HepG2 (cell line): ENCODE measurements around the gene ACSBG1. TPM values are rescaled to one million over a fixed set of nuclear protein-coding genes. Genes with fewer than 3 reads are reported as not detected.

Source experiments
- ATAC-seq: fragments of 200-7000 bp; cut with Tn5 transposase; 3 replicates; pipeline ENCODE4 v1.9.1; 2020; ENCODE audit warnings: mild to moderate bottlenecking, moderate library complexity
- BruUV-seq: library from RNA; stranded (reverse); fragments of 400-500 nt; replicated peaks from 2 replicates; lab custom pipeline; 2021; lab: Mats Ljungman, UMichigan
- CTCF ChIA-PET: fragments of 300-600 bp; formaldehyde crosslinking; extraction: SDS; loops from one replicate; lab custom pipeline; 2021; ENCODE audit warnings: low total read pairs, inconsistent platforms, low intra/inter-chr PET ratio; lab: Yijun Ruan, JAX
- POLR2A ChIA-PET: fragments of 350-600 bp; sonication (Branson Sonifier 250); formaldehyde crosslinking; loops from one replicate; lab custom pipeline; 2020; ENCODE audit warnings: antibody characterized with exemption, inconsistent platforms; lab: Yijun Ruan, JAX
- DNase-seq: peaks from one replicate; pipeline ENCODE4 v3.0.0-alpha.2; 2015; ENCODE audit warnings: low spot score
- FAIRE-seq: peaks from 3 replicates; lab custom pipeline; 2011; peaks lifted over from hg19 to GRCh38; lab: Jason Lieb, UNC
- H2AFZ ChIP-seq: one replicate; pipeline ENCODE4 v1.6.1; 2011; ENCODE audit warnings: low read length, inconsistent platforms
- H3K27ac ChIP-seq: fragments of 300-600 bp; 3 replicates; pipeline ENCODE4 v1.8.0; 2011; ENCODE audit warnings: mixed run types, mild to moderate bottlenecking, mixed read lengths, low read length, inconsistent platforms; ENCODE audit not compliant: insufficient read depth; ENCODE audit errors: extremely low read length
- H3K27me3 ChIP-seq, 2 experiments: fragments of 200-600 bp in 1 of 2; 2 replicates in 1 of 2; 3 replicates in 1 of 2; pipeline versions ENCODE4 v1.6.0 to v1.8.0; 2011; ENCODE audit warnings: low read length in 2 of 2, mild to moderate bottlenecking in 2 of 2, moderate library complexity in 2 of 2, inconsistent platforms in 1 of 2; ENCODE audit not compliant: insufficient read depth in 2 of 2, control insufficient read depth in 1 of 2
- H3K36me3 ChIP-seq, 2 experiments: fragments of 200-600 bp in 1 of 2; replicated peaks in 1 of 2; 2 replicates in 1 of 2; 3 replicates in 1 of 2; pipeline versions ENCODE4 v1.5.1 to v1.8.0; 2011; ENCODE audit warnings: low read length in 2 of 2, inconsistent platforms in 1 of 2; ENCODE audit not compliant: insufficient read depth in 2 of 2, control insufficient read depth in 1 of 2
- H3K4me1 ChIP-seq: 2 replicates; pipeline ENCODE4 v1.5.1; 2012; ENCODE audit warnings: low read length, inconsistent platforms; ENCODE audit not compliant: insufficient read depth
- H3K4me2 ChIP-seq: 2 replicates; pipeline ENCODE4 v1.6.0; 2011; ENCODE audit warnings: low read depth, low read length, inconsistent platforms
- H3K4me3 ChIP-seq, 3 experiments: fragments of 200-600 bp in 1 of 3; sonication (generic), shearing (Covaris generic) in 1 of 3; replicated peaks in 1 of 3; 2 replicates each; pipeline ENCODE4 v1.5.1; 2011 to 2016; ENCODE audit warnings: low read length in 3 of 3, inconsistent platforms in 2 of 3, low read depth in 2 of 3, mild to moderate bottlenecking in 2 of 3, control low read depth in 1 of 3, mixed read lengths in 1 of 3; ENCODE audit not compliant: insufficient read depth in 1 of 3
- H3K79me2 ChIP-seq: one replicate; pipeline ENCODE4 v1.6.1; 2011; ENCODE audit warnings: low read length, inconsistent platforms; ENCODE audit not compliant: insufficient read depth
- H3K9ac ChIP-seq: 2 replicates; pipeline ENCODE4 v1.6.0; 2011; ENCODE audit warnings: mild to moderate bottlenecking, low read depth, low read length, inconsistent platforms; ENCODE audit not compliant: insufficient read depth
- H3K9me3 ChIP-seq: 2 replicates; pipeline ENCODE4 v1.5.1; 2012; ENCODE audit warnings: mild to moderate bottlenecking, low read length
- H4K20me1 ChIP-seq: 2 replicates; pipeline ENCODE4 v1.6.0; 2011; ENCODE audit warnings: inconsistent platforms, mild to moderate bottlenecking, low read length, moderate library complexity; ENCODE audit not compliant: insufficient read depth
- MTF2 ChIP-seq: sonication (generic); formaldehyde crosslinking; IDR thresholded peaks from 2 replicates; pipeline ENCODE4 v1.5.0; 2020; ENCODE audit warnings: missing genetic modification reagents, borderline replicate concordance
- NFYC ChIP-seq: IDR thresholded peaks from 2 replicates; pipeline ENCODE4 v1.6.1; 2016; ENCODE audit warnings: missing genetic modification reagents, missing compliant biosample characterization
- NR2F1 ChIP-seq, 2 experiments: fragments of 450-650 bp in 1 of 2; formaldehyde crosslinking in 1 of 2; IDR thresholded peaks; 2 replicates each; pipeline versions ENCODE4 v1.5.0 to v1.6.1; 2016 to 2020; ENCODE audit warnings: mild to moderate bottlenecking in 1 of 2, missing compliant biosample characterization in 1 of 2, missing genetic modification reagents in 1 of 2, moderate library complexity in 1 of 2
- PRPF4 ChIP-seq: fragments of 200-400 bp; formaldehyde crosslinking; IDR thresholded peaks from 2 replicates; pipeline ENCODE4 v1.6.1; 2016; ENCODE audit warnings: low read length, low read depth; ENCODE audit not compliant: poor library complexity, severe bottlenecking
- ZNF713 ChIP-seq: sonication (generic); formaldehyde crosslinking; IDR thresholded peaks from 2 replicates; pipeline ENCODE4 v1.4.0; 2020; ENCODE audit warnings: mild to moderate bottlenecking, missing genetic modification reagents
- ZNF891 ChIP-seq: sonication (generic); formaldehyde crosslinking; IDR thresholded peaks from 2 replicates; pipeline ENCODE4 v1.5.0; 2020; ENCODE audit warnings: mild to moderate bottlenecking, missing genetic modification reagents
- in situ Hi-C: cut with HindIII; loops from 2 replicates; pipeline ENCODE4 v1.10.0; 2017; ENCODE audit warnings: low pct_unique_long_range_greater_than_20kb; ENCODE audit not compliant: extremely low pct_ligation_motif_present
- intact Hi-C: fragments of 100-400 bp; cut with micrococcal nuclease; formaldehyde crosslinking; loops from one replicate; pipeline ENCODE4 v1.10.0; 2022; ENCODE audit not compliant: unreplicated experiment
- polyA plus RNA-seq, 8 experiments: library from polyadenylated mRNA; depleted of rRNA in 3 of 8; stranded (reverse) in 7 of 8; unstranded in 1 of 8; fragments of >200 nt; fragmentation: Illumina TruSeq in 4 of 8; extraction: Trizol in 4 of 8; gene quantifications; 2 replicates each; pipeline versions ENCODE4 v1.2.1 to v1.2.3, GENCODE V29; 2011 to 2016; ENCODE audit warnings: low read depth in 4 of 8, missing spikeins in 1 of 8, mixed read lengths in 1 of 8; ENCODE audit not compliant: insufficient read depth in 1 of 8
- total RNA-seq, 5 experiments: library from RNA; depleted of rRNA; stranded (reverse); fragments of >200 nt; fragmentation: Illumina TruSeq; extraction: Trizol; gene quantifications; 2 replicates each; pipeline ENCODE4 v1.2.3, GENCODE V29; 2016; ENCODE audit warnings: low read depth in 1 of 5
- TF ChIP-seq, protein P1 (sequence below): IDR thresholded peaks from 2 replicates; pipeline ENCODE4 v1.6.1; 2016; ENCODE audit warnings: control low read depth
- TF ChIP-seq, protein P2 (sequence below): sonication (generic); formaldehyde crosslinking; IDR thresholded peaks from 2 replicates; pipeline ENCODE4 v1.4.0; 2020; ENCODE audit warnings: missing genetic modification reagents; ENCODE audit errors: not compliant biosample characterization
- TF ChIP-seq, protein P3 (sequence below): sonication (generic); formaldehyde crosslinking; IDR thresholded peaks from 2 replicates; pipeline ENCODE4 v1.8.0; 2022; ENCODE audit warnings: missing genetic modification reagents, mild to moderate bottlenecking, moderate library complexity, borderline replicate concordance

Gene ACSBG1
- total and polyA plus RNA-seq, 2 of the 13 experiments (the other 11 are each of a cell fraction or from before 2014, with no cell fraction given): 0.35 to 0.81 TPM

DNA sequence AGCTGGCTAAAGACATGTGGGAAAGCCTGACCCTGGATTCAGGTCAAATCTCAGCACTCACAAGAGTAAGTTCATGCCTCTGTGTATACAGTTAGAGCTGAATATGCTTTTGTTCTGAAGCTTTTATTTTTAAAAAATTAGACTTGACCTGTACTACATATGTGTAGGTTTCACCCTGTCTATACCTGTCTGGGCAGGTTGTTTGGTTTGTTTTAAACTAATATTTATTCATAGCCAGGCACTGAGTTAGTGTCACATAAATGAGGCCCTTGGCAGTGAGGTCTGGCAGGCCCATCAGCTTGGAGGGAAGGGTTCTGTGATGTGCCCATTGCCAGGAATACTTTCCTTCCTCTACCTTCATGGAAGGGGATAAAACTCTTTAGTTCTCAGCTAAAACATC, 31.9 kb upstream of the ACSBG1 start:
- Histone ChIP-seq H3K9ac (no peak overlapping the region), H3K4me2 (no peak overlapping the region), H4K20me1 (no peaks in the 10 kb centered on the region), H3K27ac (no peak overlapping the region), H3K79me2 (no peaks in the 10 kb centered on the region), H3K4me1 (no peaks in the 10 kb centered on the region), H3K9me3 (no peaks in the 10 kb centered on the region), H3K27me3 (peaks cover 0 to 18% of the 10 kb centered on the region in 2 experiments; a peak in 2 of 5 replicates), H2AFZ (no peak overlapping the region), H3K4me3 (no peak overlapping the region), H3K36me3 (no peaks in the 10 kb centered on the region)
- intact Hi-C loops (no loop called here), in situ Hi-C loops (no loop called here)
- no TSS peak for BruUV-seq
- ChIA-PET POLR2A (no interaction called here), CTCF (no interaction called here)
- no peak for ATAC-seq
- no peak for DNase-seq
- TF ChIP-seq PRPF4: no peak
- TF ChIP-seq, protein P1, sequence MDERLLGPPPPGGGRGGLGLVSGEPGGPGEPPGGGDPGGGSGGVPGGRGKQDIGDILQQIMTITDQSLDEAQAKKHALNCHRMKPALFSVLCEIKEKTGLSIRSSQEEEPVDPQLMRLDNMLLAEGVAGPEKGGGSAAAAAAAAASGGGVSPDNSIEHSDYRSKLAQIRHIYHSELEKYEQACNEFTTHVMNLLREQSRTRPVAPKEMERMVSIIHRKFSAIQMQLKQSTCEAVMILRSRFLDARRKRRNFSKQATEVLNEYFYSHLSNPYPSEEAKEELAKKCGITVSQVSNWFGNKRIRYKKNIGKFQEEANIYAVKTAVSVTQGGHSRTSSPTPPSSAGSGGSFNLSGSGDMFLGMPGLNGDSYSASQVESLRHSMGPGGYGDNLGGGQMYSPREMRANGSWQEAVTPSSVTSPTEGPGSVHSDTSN (CRISPR knock-in tag): no peak
- TF ChIP-seq, protein P2, sequence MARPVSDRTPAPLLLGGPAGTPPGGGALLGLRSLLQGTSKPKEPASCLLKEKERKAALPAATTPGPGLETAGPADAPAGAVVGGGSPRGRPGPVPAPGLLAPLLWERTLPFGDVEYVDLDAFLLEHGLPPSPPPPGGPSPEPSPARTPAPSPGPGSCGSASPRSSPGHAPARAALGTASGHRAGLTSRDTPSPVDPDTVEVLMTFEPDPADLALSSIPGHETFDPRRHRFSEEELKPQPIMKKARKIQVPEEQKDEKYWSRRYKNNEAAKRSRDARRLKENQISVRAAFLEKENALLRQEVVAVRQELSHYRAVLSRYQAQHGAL (CRISPR knock-in tag): no peak
- no peak for TF ChIP-seq NFYC (CRISPR knock-in tag)
- TF ChIP-seq NR2F1 (CRISPR knock-in tag; IDR thresholded peaks at IDR 0.05): no peak
- TF ChIP-seq ZNF891 (CRISPR knock-in tag): no peak
- TF ChIP-seq MTF2: no peak
- TF ChIP-seq ZNF713: no peak
- TF ChIP-seq, protein P3, sequence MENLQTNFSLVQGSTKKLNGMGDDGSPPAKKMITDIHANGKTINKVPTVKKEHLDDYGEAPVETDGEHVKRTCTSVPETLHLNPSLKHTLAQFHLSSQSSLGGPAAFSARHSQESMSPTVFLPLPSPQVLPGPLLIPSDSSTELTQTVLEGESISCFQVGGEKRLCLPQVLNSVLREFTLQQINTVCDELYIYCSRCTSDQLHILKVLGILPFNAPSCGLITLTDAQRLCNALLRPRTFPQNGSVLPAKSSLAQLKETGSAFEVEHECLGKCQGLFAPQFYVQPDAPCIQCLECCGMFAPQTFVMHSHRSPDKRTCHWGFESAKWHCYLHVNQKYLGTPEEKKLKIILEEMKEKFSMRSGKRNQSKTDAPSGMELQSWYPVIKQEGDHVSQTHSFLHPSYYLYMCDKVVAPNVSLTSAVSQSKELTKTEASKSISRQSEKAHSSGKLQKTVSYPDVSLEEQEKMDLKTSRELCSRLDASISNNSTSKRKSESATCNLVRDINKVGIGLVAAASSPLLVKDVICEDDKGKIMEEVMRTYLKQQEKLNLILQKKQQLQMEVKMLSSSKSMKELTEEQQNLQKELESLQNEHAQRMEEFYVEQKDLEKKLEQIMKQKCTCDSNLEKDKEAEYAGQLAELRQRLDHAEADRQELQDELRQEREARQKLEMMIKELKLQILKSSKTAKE (CRISPR knock-in tag): no peak
- no peak for FAIRE-seq
